MM.1S (cell line): ENCODE results near the gene NAT8L.

Experiments
- DNase-seq: peaks from one replicate; pipeline ENCODE4 v3.0.0-alpha.2; 2015
- H2AFZ ChIP-seq: fragments of 300-600 bp; sonication (generic); 2 replicates; pipeline ENCODE4 v1.6.0; 2016; ENCODE audit warnings: antibody characterized with exemption, low read length
- H3F3A ChIP-seq: fragments of 300-600 bp; sonication (generic); 2 replicates; pipeline ENCODE4 v1.6.1; 2016; ENCODE audit warnings: mild to moderate bottlenecking, antibody characterized with exemption, low read length, moderate library complexity, mixed read lengths; ENCODE audit not compliant: insufficient read depth
- H3K27ac ChIP-seq: fragments of 300-600 bp; sonication (generic); 2 replicates; pipeline ENCODE4 v1.5.1; 2016; ENCODE audit warnings: mild to moderate bottlenecking, low read length
- H3K27me3 ChIP-seq: fragments of 300-600 bp; sonication (generic); replicated peaks from 2 replicates; pipeline ENCODE4 v1.6.0; 2016; ENCODE audit warnings: low read length; ENCODE audit not compliant: insufficient read depth
- H3K36me3 ChIP-seq: fragments of 300-600 bp; sonication (generic); replicated peaks from 2 replicates; pipeline ENCODE4 v1.6.1; 2016; ENCODE audit warnings: mild to moderate bottlenecking, low read length, mixed read lengths; ENCODE audit not compliant: insufficient read depth
- H3K4me1 ChIP-seq: fragments of 300-600 bp; sonication (generic); 2 replicates; pipeline ENCODE4 v1.6.1; 2016; ENCODE audit warnings: low read length, mixed read lengths
- H3K4me2 ChIP-seq: fragments of 300-600 bp; sonication (generic); 2 replicates; pipeline ENCODE4 v1.6.0; 2016; ENCODE audit warnings: low read depth, low read length
- H3K4me3 ChIP-seq: fragments of 300-600 bp; sonication (generic); 2 replicates; pipeline ENCODE4 v1.5.1; 2016; ENCODE audit warnings: low read length, mixed read lengths
- H3K79me2 ChIP-seq: fragments of 300-600 bp; sonication (generic); 2 replicates; pipeline ENCODE4 v1.6.1; 2016; ENCODE audit warnings: mixed run types, low read length, mixed read lengths
- H3K9ac ChIP-seq: fragments of 300-600 bp; sonication (generic); 2 replicates; pipeline ENCODE4 v1.6.1; 2016; ENCODE audit warnings: low read length, mixed read lengths
- H3K9me2 ChIP-seq: fragments of 300-600 bp; sonication (generic); replicated peaks from 2 replicates; pipeline ENCODE4 v1.6.1; 2016; ENCODE audit warnings: mild to moderate bottlenecking, low read length, mixed read lengths; ENCODE audit not compliant: insufficient read depth
- H3K9me3 ChIP-seq: fragments of 300-600 bp; sonication (generic); replicated peaks from 2 replicates; pipeline ENCODE4 v1.6.1; 2016; ENCODE audit warnings: mild to moderate bottlenecking, low read length, mixed read lengths; ENCODE audit not compliant: insufficient read depth
- H4K20me1 ChIP-seq: fragments of 300-600 bp; sonication (generic); 2 replicates; pipeline ENCODE4 v1.6.1; 2016; ENCODE audit warnings: mild to moderate bottlenecking, low read length, moderate library complexity, mixed read lengths; ENCODE audit not compliant: insufficient read depth
- EZH2 ChIP-seq: fragments of 300-600 bp; sonication (generic); optimal IDR thresholded peaks from 2 replicates; pipeline ENCODE3; 2017; ENCODE audit warnings: low read depth, mild to moderate bottlenecking, antibody characterized with exemption, low read length, mixed read lengths
- EZH2phosphoT487 ChIP-seq: fragments of 300-600 bp; sonication (generic); IDR thresholded peaks from 2 replicates; pipeline ENCODE4 v1.6.1; 2018; ENCODE audit warnings: antibody characterized with exemption, low read length
- TF ChIP-seq, protein P1 (sequence below): fragments of 300-600 bp; sonication (generic); IDR thresholded peaks from 2 replicates; pipeline ENCODE4 v1.5.1; 2016; ENCODE audit warnings: antibody characterized with exemption, low read length, mixed read lengths

The NAT8L gene

DNA sequence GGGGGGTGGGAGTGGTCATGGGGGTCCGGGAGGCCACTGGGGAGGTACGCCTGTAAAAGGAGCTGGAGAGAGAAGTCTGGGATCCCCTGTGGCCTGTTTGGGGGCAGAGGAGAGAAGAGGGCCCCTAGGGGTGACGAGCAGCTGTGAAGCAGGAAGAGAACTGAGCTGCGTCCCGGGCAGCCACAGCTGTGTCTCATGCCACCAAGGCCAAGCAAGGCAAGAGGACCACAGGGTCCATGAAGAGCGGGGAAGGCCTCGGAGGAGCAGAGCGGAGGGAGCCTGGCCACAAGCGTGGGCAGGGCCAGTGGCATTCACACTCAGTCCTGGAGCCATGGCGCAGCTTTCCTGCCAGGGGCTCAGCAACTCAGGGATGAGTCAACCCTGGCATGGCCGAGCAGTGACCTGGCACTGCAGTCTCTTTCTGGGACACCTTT lies 13.6 kb upstream of the NAT8L start:
- H3K27ac ChIP-seq = no peak overlapping the region
- H3K9ac ChIP-seq = no peak overlapping the region
- H3K36me3 ChIP-seq = no peaks in the 10 kb centered on the region
- no peak overlapping the region for H3K4me2 ChIP-seq
- H4K20me1 ChIP-seq = no peaks in the 10 kb centered on the region
- peaks cover 49% of the 10 kb centered on the region for H3K27me3 ChIP-seq
- H3K9me2 ChIP-seq = no peaks in the 10 kb centered on the region
- H2AFZ ChIP-seq = no peak overlapping the region
- H3K79me2 ChIP-seq = no peaks in the 10 kb centered on the region
- TF ChIP-seq, protein P1, sequence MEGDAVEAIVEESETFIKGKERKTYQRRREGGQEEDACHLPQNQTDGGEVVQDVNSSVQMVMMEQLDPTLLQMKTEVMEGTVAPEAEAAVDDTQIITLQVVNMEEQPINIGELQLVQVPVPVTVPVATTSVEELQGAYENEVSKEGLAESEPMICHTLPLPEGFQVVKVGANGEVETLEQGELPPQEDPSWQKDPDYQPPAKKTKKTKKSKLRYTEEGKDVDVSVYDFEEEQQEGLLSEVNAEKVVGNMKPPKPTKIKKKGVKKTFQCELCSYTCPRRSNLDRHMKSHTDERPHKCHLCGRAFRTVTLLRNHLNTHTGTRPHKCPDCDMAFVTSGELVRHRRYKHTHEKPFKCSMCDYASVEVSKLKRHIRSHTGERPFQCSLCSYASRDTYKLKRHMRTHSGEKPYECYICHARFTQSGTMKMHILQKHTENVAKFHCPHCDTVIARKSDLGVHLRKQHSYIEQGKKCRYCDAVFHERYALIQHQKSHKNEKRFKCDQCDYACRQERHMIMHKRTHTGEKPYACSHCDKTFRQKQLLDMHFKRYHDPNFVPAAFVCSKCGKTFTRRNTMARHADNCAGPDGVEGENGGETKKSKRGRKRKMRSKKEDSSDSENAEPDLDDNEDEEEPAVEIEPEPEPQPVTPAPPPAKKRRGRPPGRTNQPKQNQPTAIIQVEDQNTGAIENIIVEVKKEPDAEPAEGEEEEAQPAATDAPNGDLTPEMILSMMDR = peak; percentile 53
- no peak for TF ChIP-seq EZH2phosphoT487
- no peaks in the 10 kb centered on the region for H3K9me3 ChIP-seq
- no peaks in the 10 kb centered on the region for H3F3A ChIP-seq
- 0 out of 2 replicates have a peak, but pooled peaks cover 3% of the 10 kb centered on the region for H3K4me1 ChIP-seq
- no peak overlapping the region for H3K4me3 ChIP-seq
- peak; percentile 39 for DNase-seq

DNA sequence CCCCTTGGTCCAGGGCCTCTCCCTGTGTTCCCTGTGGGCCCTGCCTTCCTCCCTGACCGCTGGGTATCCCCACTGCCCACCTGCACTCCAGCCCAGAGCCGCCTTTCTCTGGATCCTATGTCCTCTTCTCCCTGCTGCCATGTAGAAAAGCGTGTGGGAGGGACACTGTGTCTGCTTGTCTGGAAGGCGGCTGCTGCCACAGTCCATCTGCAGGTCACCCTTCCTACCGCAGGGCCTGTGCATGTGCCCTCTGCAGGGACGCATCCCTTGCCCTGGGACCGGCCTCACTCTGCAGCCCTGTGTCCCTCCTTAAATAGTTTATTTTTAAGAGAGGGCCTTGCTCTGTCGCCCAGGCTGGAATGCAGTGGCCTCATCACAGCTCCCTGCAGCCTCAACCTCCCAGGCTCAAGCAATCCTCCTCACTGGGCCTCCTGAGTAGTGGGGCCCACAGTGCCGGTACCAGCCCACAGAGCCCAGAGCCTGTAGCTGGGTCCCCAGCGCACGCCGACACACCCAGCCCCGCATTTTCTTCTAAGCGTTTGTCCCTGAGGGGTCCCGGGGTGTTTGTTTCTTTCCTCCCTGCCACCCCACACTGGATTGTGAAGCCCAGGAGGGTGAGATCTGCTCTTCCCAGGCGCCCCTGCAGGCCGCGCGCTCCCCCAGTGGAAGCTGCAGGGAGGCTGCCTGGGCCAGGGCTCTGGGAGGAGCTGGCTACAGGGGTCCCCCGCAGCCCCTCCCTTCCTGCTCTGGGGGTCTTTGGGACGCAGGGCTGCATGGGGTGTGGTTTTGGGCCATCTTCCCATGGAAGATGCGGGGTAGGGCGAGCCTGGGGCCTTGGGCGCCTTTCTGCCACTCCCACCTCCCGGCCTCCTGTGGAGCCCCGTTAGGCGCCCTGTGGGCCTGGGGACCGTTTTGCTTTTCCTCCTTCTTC lies 12.8 kb upstream of the NAT8L start:
- H4K20me1 ChIP-seq = no peaks in the 10 kb centered on the region
- no peaks in the 10 kb centered on the region for H3K9me3 ChIP-seq
- no peaks in the 10 kb centered on the region for H3K9me2 ChIP-seq
- no peaks in the 10 kb centered on the region for H3K36me3 ChIP-seq
- no peak overlapping the region for H3K4me3 ChIP-seq
- H3K79me2 ChIP-seq = no peaks in the 10 kb centered on the region
- H3K27me3 ChIP-seq = peaks cover 55% of the 10 kb centered on the region
- H3K27ac ChIP-seq = no peak overlapping the region
- no peak overlapping the region for H2AFZ ChIP-seq
- 0 out of 2 replicates have a peak, but pooled peaks cover 2% of the 10 kb centered on the region for H3K4me1 ChIP-seq
- no peak for DNase-seq
- H3K9ac ChIP-seq = no peak overlapping the region
- H3K4me2 ChIP-seq = no peak overlapping the region
- H3F3A ChIP-seq = no peaks in the 10 kb centered on the region
- TF ChIP-seq, protein P1 = peak; percentile 8; the same call in 1 of the 2 replicates
- no peak for TF ChIP-seq EZH2
- no peak for TF ChIP-seq EZH2phosphoT487

DNA sequence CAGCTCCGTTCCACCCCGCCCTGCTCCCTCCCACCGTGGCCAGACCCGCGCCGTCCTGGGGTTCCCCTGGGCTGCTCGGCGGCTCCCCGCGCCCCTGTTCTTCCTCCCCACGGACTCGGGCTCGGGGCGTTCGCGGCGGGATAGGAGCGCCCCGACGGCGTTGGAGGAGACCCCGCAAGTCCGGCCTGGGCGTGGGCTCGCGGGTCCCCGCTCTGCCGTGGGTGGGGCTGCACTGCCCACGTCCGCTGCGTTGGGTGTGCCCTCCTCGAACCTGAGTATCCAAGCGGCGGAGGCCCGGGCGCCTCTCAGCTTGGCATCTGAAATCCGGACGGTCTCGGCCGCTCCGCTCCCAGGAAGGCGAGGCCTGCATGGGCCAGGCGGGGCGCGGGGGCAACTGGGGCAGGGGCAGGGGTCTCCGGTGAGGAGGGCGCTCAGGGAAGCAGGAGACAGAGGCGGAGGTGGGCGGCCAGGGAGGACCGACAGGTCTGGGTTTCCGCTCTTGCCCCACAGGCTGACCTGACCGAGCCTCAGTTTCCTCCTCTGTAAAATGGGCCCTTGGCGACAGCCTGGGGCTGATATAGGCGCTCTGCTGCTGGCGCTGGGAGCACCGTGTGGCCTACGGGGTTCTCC lies 12.0 kb upstream of the NAT8L start:
- Histone ChIP-seq H3K27me3 (peaks cover 56% of the 10 kb centered on the region), H3F3A (no peaks in the 10 kb centered on the region), H2AFZ (no peak overlapping the region), H3K9ac (no peak overlapping the region), H3K4me3 (no peak overlapping the region), H3K79me2 (no peaks in the 10 kb centered on the region), H3K4me1 (no peaks in the 10 kb centered on the region), H3K36me3 (no peaks in the 10 kb centered on the region), H4K20me1 (no peaks in the 10 kb centered on the region), H3K9me2 (no peaks in the 10 kb centered on the region), H3K27ac (no peak overlapping the region), H3K9me3 (no peaks in the 10 kb centered on the region), H3K4me2 (no peak overlapping the region)
- TF ChIP-seq EZH2phosphoT487 = no peak
- TF ChIP-seq, protein P1 = no peak
- no peak for TF ChIP-seq EZH2
- DNase-seq = no peak
